Adipose tissue (tissue), 3 donors: Measurements from ENCODE around the gene MID1IP1. TPM values are rescaled to one million over a fixed set of nuclear protein-coding genes. Genes with fewer than 3 reads are reported as not detected.

Source experiments
- H3K27ac ChIP-seq: one replicate; pipeline ENCODE4 v1.5.1; 2013; ENCODE audit warnings: low read depth, low read length
- WGBS, 3 donors: extraction: QIAGEN DNeasy Blood & Tissue Kit; methylation state at CpG; one replicate each; pipeline ENCODE4 v1.1.7; 2013; 5-methylcytosine and 5-hydroxymethylcytosine counted together
- polyA plus RNA-seq, 3 donors: library from polyadenylated mRNA; stranded (reverse); fragments of 200-250 nt; gene quantifications; one replicate each; pipeline ENCODE4 v1.2.3, GENCODE V29; 2013
- donor health status: healthy with polysubstance abuse.
- donor health status: Bipolar disorder and iron deficiency.
- donor health status: healthy.

MID1IP1 gene
- polyA plus RNA-seq, 3 donors, result 63.9 to 152 (median 93.4) TPM

GRCh38 chrX:38850807-38851544 is 49.7 kb downstream of the MID1IP1 start:
- no peak overlapping the region for H3K27ac ChIP-seq
- 78 to 85% (median 80%) methylated on average over 6 of the region's 6 CpGs for WGBS, 3 donors

- 48 to 79% (median 63%) methylated on average over 3 of the region's 3 CpGs for WGBS, 3 donors
- H3K27ac ChIP-seq, result no peak overlapping the region
These were observed 53.0 kb downstream of the MID1IP1 start for GRCh38 chrX:38854305-38854704.

Other genes starting within 250 kb of the MID1IP1 start
- gene TSPAN7, start 239.9 kb upstream of the MID1IP1 start, polyA plus RNA-seq, result 10 to 100 TPM; 13.4 to 54.8 (median 29.6) TPM